Measurements from ENCODE around the gene SELENOV.

Gene SELENOV

DNA sequence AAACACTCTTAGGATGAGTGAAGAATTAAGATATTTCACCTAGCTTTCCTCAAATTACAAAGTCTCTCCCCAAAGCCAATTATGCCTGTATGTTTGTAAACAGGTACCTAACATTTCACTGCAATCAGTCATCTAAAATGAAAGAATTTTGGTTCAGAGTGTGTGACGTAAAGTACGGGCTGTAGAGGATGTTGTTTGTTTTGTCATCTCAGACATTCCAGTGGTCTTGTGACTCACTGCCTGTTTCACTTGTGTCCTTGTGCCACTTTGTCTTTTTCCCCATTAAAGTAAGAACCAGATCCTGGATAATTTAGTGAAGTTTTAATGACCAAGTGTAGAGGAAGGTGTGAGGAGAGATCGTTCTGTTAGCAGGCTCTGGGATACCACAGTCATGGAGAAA lies 53.7 kb downstream of the SELENOV start:
- no peak for DNase-seq (ENCODE audit: low read depth)
- TF ChIP-seq, protein P1, sequence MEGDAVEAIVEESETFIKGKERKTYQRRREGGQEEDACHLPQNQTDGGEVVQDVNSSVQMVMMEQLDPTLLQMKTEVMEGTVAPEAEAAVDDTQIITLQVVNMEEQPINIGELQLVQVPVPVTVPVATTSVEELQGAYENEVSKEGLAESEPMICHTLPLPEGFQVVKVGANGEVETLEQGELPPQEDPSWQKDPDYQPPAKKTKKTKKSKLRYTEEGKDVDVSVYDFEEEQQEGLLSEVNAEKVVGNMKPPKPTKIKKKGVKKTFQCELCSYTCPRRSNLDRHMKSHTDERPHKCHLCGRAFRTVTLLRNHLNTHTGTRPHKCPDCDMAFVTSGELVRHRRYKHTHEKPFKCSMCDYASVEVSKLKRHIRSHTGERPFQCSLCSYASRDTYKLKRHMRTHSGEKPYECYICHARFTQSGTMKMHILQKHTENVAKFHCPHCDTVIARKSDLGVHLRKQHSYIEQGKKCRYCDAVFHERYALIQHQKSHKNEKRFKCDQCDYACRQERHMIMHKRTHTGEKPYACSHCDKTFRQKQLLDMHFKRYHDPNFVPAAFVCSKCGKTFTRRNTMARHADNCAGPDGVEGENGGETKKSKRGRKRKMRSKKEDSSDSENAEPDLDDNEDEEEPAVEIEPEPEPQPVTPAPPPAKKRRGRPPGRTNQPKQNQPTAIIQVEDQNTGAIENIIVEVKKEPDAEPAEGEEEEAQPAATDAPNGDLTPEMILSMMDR (IDR thresholded peaks at IDR 0.05; ENCODE audit: insufficient read depth, low read depth, low read length, missing control alignments) = no peak
- H3K4me3 ChIP-seq (ENCODE audit: low read depth, low read length) = no peak overlapping the region
